K562 (cell line): ENCODE results near the gene VRK3. TPM values are rescaled to one million over a fixed set of nuclear protein-coding genes. Genes with fewer than 3 reads are reported as not detected.
A peak's percentile ranks its signal among the peaks of the same experiment; 100 is the strongest.

ENCODE experiments used
- ATAC-seq: fragments of 200-7000 bp; cut with Tn5 transposase; 3 replicates; pipeline ENCODE4 v1.9.1; 2020; ENCODE audit warnings: moderate library complexity
- BruUV-seq: library from RNA; stranded (reverse); fragments of 400-500 nt; replicated peaks from 2 replicates; lab custom pipeline; 2021; lab: Mats Ljungman, UMichigan
- CTCF ChIA-PET: fragments of 300-600 bp; formaldehyde crosslinking; extraction: SDS; loops from one replicate; lab custom pipeline; 2021; ENCODE audit warnings: low intra/inter-chr PET ratio; lab: Yijun Ruan, JAX
- POLR2A ChIA-PET: fragments of 300-600, 350-650 bp; sonication (Branson Sonifier 250); formaldehyde crosslinking; extraction: SDS; loops from one replicate; lab custom pipeline; 2021; ENCODE audit warnings: antibody characterized with exemption, inconsistent platforms; lab: Yijun Ruan, JAX
- DNase-seq, 4 experiments: peaks; one replicate each; pipeline versions ENCODE4 v3.0.0 to v3.0.0-alpha.2; 2011 to 2018; ENCODE audit warnings: low spot score in 3 of 4, mixed read lengths in 3 of 4; ENCODE audit errors: extremely low read depth in 1 of 4
- FAIRE-seq: peaks from 2 replicates; lab custom pipeline; 2011; peaks lifted over from hg19 to GRCh38; lab: Jason Lieb, UNC
- H2AFZ ChIP-seq: 2 replicates; pipeline ENCODE4 v1.6.0; 2011; ENCODE audit warnings: low read depth, low read length, control low read depth, inconsistent platforms
- H3K27ac ChIP-seq: fragments of 200-600 bp; 3 replicates; pipeline ENCODE4 v1.8.0; 2011; ENCODE audit warnings: low read depth, mild to moderate bottlenecking, control low read depth, inconsistent platforms, low read length, moderate library complexity, mixed read lengths; ENCODE audit errors: extremely low read depth
- H3K27me3 ChIP-seq, 2 experiments: fragments of 300-600 bp in 1 of 2; 2 replicates in 1 of 2; 3 replicates in 1 of 2; pipeline versions ENCODE4 v1.6.0 to v1.8.0; 2011; ENCODE audit warnings: inconsistent platforms in 2 of 2, low read length in 2 of 2, mild to moderate bottlenecking in 1 of 2, mixed read lengths in 1 of 2, moderate library complexity in 1 of 2; ENCODE audit not compliant: control insufficient read depth in 2 of 2, insufficient read depth in 2 of 2
- H3K36me3 ChIP-seq: fragments of 300-600 bp; 3 replicates; pipeline ENCODE4 v1.8.0; 2011; ENCODE audit warnings: mild to moderate bottlenecking, low read length, inconsistent platforms; ENCODE audit not compliant: control insufficient read depth, insufficient read depth
- H3K4me1 ChIP-seq, 2 experiments: fragments of 200-600 bp in 1 of 2; replicated peaks in 1 of 2; 2 replicates in 1 of 2; 3 replicates in 1 of 2; pipeline versions ENCODE4 v1.5.1 to v1.8.0; 2011; ENCODE audit warnings: inconsistent platforms in 2 of 2, low read length in 2 of 2, mild to moderate bottlenecking in 1 of 2, mixed read lengths in 1 of 2, moderate library complexity in 1 of 2; ENCODE audit not compliant: control insufficient read depth in 2 of 2, insufficient read depth in 2 of 2
- H3K4me2 ChIP-seq: 2 replicates; pipeline ENCODE4 v1.6.1; 2011; ENCODE audit warnings: low read length, control low read depth, inconsistent platforms, mixed read lengths; ENCODE audit not compliant: insufficient read depth
- H3K4me3 ChIP-seq: fragments of 200-600 bp; sonication (generic), shearing (Covaris generic); 2 replicates; pipeline ENCODE4 v1.5.1; 2016; ENCODE audit warnings: control low read depth, inconsistent platforms
- H3K79me2 ChIP-seq: fragments of 200-600 bp; 3 replicates; pipeline ENCODE4 v1.8.0; 2011; ENCODE audit warnings: low read length, inconsistent platforms; ENCODE audit not compliant: control insufficient read depth, insufficient read depth
- H3K9ac ChIP-seq, 2 experiments: 2 replicates each; pipeline versions ENCODE4 v1.6.0 to v1.6.1; 2011; ENCODE audit warnings: low read depth in 2 of 2, low read length in 2 of 2, control low read depth in 1 of 2, inconsistent platforms in 1 of 2, mild to moderate bottlenecking in 1 of 2, mixed read lengths in 1 of 2; ENCODE audit not compliant: insufficient read depth in 1 of 2
- H3K9me1 ChIP-seq: one replicate; pipeline ENCODE4 v1.6.0; 2011; ENCODE audit warnings: inconsistent platforms, mild to moderate bottlenecking, low read length, moderate library complexity; ENCODE audit not compliant: control insufficient read depth, insufficient read depth
- H3K9me3 ChIP-seq: replicated peaks from 2 replicates; pipeline ENCODE4 v1.5.1; 2011; ENCODE audit warnings: low read depth, low read length, inconsistent platforms; ENCODE audit not compliant: control insufficient read depth, insufficient read depth
- H4K20me1 ChIP-seq: replicated peaks from 2 replicates; pipeline ENCODE4 v1.6.1; 2011; ENCODE audit warnings: low read length, inconsistent platforms, mixed read lengths; ENCODE audit not compliant: control insufficient read depth, insufficient read depth
- CTCF ChIP-seq, 3 experiments: IDR thresholded peaks in 2 of 3; conservative IDR thresholded peaks in 1 of 3; 2 replicates each; pipeline ENCODE4 v1.5.1; 2011 to 2012; ENCODE audit warnings: low read length in 3 of 3, mild to moderate bottlenecking in 3 of 3, control low read depth in 2 of 3, improper control_type of control experiment in 1 of 3, inconsistent platforms in 1 of 3, low read depth in 1 of 3, mixed read lengths in 1 of 3, moderate library complexity in 1 of 3; ENCODE audit not compliant: insufficient read depth in 2 of 3
- MAX ChIP-seq: sonication (generic); formaldehyde crosslinking; IDR thresholded peaks from 2 replicates; pipeline ENCODE4 v1.9.0; 2022; ENCODE audit warnings: mild to moderate bottlenecking, missing genetic modification reagents
- USF1 ChIP-seq: sonication (generic); formaldehyde crosslinking; IDR thresholded peaks from 2 replicates; pipeline ENCODE4 v1.9.0; 2022; ENCODE audit warnings: mild to moderate bottlenecking, missing genetic modification reagents
- ZBTB34 ChIP-seq: fragments of 250-450 bp; sonication (Bioruptor Pico); IDR thresholded peaks from 2 replicates; pipeline ENCODE4 v1.8.0; 2021; ENCODE audit warnings: mild to moderate bottlenecking, moderate library complexity
- ZNF766 ChIP-seq: fragments of 200-800 bp; sonication (Bioruptor generic); conservative IDR thresholded peaks from 2 replicates; pipeline ENCODE4 v1.6.1; 2016; ENCODE audit warnings: missing genetic modification characterization, missing compliant biosample characterization
- WGBS: fragments of 100-300 bp; shearing (Covaris generic); methylation state at CpG from one replicate; pipeline ENCODE4 v1.1.6; 2016; ENCODE audit warnings: low coverage, mixed read lengths; ENCODE audit not compliant: insufficient coverage; ENCODE audit errors: missing lambda C conversion rate; 5-methylcytosine and 5-hydroxymethylcytosine counted together
- in situ Hi-C: fragments of 300-500 bp; cut with MboI; formaldehyde crosslinking; loops from 4 replicates; pipeline ENCODE4 v1.15.0; 2018; ENCODE audit warnings: inconsistent platforms, mixed read lengths
- intact Hi-C: fragments of 100-400 bp; cut with micrococcal nuclease; formaldehyde crosslinking; loops from 2 replicates; pipeline ENCODE4 v1.14.2; 2022
- polyA plus RNA-seq, 8 experiments: library from polyadenylated mRNA; depleted of rRNA in 4 of 8; stranded (reverse) in 5 of 8; unstranded in 3 of 8; fragments of >200 nt; fragmentation: Nextera tagmentation in 2 of 8; fragmentation: Illumina TruSeq in 1 of 8; extraction: Ambion mirVana in 2 of 8; extraction: Trizol in 1 of 8; gene quantifications; 2 replicates each; pipeline versions ENCODE4 v1.2.1 to v1.2.3, GENCODE V29; 2011 to 2014; ENCODE audit warnings: inconsistent platforms in 1 of 8, missing spikeins in 1 of 8
- total RNA-seq, 7 experiments: library from RNA; depleted of rRNA in 6 of 7; stranded (reverse); fragments of >200 nt in 6 of 7; fragmentation: Illumina TruSeq in 2 of 7; extraction: Trizol in 2 of 7; gene quantifications; 2 replicates each; pipeline versions ENCODE4 v1.2.1 to v1.2.3, GENCODE V29; 2011 to 2021; ENCODE audit warnings: low replicate concordance in 1 of 7

Gene VRK3
- total and polyA plus RNA-seq, 9 of the 15 experiments (the other 6 are each of a cell fraction or from before 2014, with no cell fraction given) = 25.6 to 94.3 (median 42.9) TPM

- in situ Hi-C loops = loop anchor here (5.0 to 10.0 kb wide), 2 partner anchors 37 to 155 kb away; no protein-coding TSS in a partner anchor
- intact Hi-C loops = no loop called here
- TF ChIP-seq ZBTB34 (CRISPR knock-in tag) (no peak), CTCF (IDR thresholded peaks at IDR 0.05 in 2 of 3, conservative IDR thresholded peaks at IDR 0.05 in 1 of 3; ENCODE audit: insufficient read depth in 2 of 3, low read depth in 1 of 3, low read length in 3 of 3) (peak in 2 of 3 experiments; percentile 7 to 40; a peak in 2 of 6 replicates), ZNF766 (CRISPR knock-in tag) (no peak), MAX (CRISPR knock-in tag) (peak; percentile 51; the same call in 1 of the 2 replicates), USF1 (CRISPR knock-in tag) (peak; percentile 8; the same call in 1 of the 2 replicates)
- Histone ChIP-seq H3K4me1 (peaks cover 8 to 11% of the 10 kb centered on the region in 2 experiments; a peak in 3 of 5 replicates), H3K79me2 (no peaks in the 10 kb centered on the region), H3K27ac (no peak overlapping the region), H3K9ac (peak overlapping the region in 1 of 2 experiments; percentile 23; a peak in 1 of 4 replicates), H3K4me2 (no peak overlapping the region), H3K27me3 (no peaks in the 10 kb centered on the region), H3K9me3 (no peaks in the 10 kb centered on the region), H3K9me1 (no peaks in the 10 kb centered on the region), H3K36me3 (no peaks in the 10 kb centered on the region), H4K20me1 (no peaks in the 10 kb centered on the region), H2AFZ (no peak overlapping the region), H3K4me3 (no peak overlapping the region)
- BruUV-seq = no TSS peak
- DNase-seq (no peak), FAIRE-seq (no peak), ATAC-seq (no peak)
- WGBS = 63% methylated on average over 5 of the region's 7 CpGs
- ChIA-PET CTCF (no interaction called here), POLR2A (no interaction called here)
Observed at GRCh38 chr19:49939721-49940481, 85.3 kb downstream of the VRK3 start.
